Measurements from ENCODE around the gene NALF2.
A peak's percentile ranks its signal among the peaks of the same experiment; 100 is the strongest.

NALF2 gene

DNA sequence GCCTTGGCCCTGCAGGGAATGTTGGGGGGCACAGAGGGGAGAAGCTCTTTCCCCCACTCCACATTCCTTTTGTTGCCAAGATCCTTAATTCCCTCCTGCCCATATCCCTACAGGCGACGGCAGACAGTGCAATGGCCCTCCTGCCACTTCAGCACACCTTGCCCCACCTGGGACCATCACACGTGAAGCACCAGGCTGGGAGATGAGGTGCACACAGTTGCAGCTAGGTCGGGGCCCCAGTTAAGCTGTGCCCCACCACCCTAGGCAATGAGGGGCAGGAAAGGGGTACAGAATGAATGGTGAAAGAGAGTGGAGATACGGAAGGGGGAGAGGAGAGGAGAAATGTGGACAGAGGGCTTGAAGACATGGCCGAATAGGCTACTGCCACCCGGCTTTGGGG lies 26.2 kb downstream of the NALF2 start:
- no peak overlapping the region for H3K4me3 ChIP-seq (replicated peaks; ENCODE audit: low read depth, low read length)
- no peak for DNase-seq (ENCODE audit: low read depth)
- TF ChIP-seq, protein P1, sequence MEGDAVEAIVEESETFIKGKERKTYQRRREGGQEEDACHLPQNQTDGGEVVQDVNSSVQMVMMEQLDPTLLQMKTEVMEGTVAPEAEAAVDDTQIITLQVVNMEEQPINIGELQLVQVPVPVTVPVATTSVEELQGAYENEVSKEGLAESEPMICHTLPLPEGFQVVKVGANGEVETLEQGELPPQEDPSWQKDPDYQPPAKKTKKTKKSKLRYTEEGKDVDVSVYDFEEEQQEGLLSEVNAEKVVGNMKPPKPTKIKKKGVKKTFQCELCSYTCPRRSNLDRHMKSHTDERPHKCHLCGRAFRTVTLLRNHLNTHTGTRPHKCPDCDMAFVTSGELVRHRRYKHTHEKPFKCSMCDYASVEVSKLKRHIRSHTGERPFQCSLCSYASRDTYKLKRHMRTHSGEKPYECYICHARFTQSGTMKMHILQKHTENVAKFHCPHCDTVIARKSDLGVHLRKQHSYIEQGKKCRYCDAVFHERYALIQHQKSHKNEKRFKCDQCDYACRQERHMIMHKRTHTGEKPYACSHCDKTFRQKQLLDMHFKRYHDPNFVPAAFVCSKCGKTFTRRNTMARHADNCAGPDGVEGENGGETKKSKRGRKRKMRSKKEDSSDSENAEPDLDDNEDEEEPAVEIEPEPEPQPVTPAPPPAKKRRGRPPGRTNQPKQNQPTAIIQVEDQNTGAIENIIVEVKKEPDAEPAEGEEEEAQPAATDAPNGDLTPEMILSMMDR (IDR thresholded peaks at IDR 0.05; ENCODE audit: low read length, missing control alignments) = no peak

DNA sequence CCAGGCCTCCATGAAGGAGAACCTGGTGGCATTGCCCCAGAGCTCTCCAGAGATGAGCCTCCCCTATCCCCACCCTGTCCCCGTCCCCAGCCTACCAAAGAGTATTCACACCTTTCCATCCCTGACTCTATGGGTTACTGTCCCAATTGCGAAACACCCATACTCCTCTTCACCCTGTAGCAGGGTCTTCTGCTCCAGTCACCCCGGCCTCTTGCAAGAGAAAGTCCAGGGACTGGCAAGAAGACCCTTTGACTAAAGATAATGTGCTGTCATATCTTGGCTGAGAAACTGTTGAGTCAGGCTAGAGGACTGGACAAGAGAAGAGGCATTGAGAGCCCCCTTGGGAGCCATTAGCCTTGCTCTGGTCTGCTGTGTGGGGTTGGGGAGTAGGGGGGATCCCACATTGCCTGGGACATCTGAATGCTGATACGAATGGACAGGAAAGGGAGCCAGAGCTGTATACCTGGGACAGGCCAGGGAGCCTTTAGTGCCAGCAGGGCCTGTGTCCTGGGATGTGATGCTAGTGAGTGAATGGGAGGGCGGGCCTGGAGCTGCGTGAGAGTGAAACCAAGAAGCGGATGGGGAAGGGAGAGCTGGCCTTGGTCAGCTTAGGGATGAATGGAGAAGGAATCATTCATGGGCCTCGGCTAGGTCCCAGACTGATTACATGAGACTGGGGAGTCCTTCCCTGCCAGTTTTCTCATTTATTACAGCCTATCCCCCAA lies 27.1 kb downstream of the NALF2 start:
- TF ChIP-seq, protein P1 (IDR thresholded peaks at IDR 0.05; ENCODE audit: low read length, missing control alignments) = no peak
- no peak for DNase-seq (ENCODE audit: low read depth)
- H3K4me3 ChIP-seq (replicated peaks; ENCODE audit: low read depth, low read length) = no peak overlapping the region

DNA sequence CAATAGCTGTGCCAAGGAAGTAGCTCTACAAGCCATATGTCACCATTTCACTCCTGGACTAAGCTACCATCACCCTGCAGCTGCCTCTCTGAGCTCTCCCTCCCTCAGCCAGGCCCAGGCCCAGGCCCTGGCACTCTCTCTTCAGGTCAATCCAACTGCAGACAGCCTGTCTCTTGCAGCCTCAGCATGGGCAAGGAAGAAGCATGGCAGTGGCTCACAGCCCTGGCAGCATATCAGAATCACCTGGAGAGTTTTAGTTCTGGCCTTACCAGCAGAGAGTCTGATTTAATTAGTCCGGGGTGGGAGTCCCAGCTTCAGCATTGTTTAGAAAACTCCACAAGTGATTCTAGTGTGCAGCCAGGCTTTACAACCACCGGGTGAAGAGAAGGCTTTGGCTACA lies 31.5 kb downstream of the NALF2 start:
- TF ChIP-seq, protein P1 (IDR thresholded peaks at IDR 0.05; ENCODE audit: low read length, missing control alignments) = no peak
- no peak overlapping the region for H3K4me3 ChIP-seq (replicated peaks; ENCODE audit: low read depth, low read length)
- no peak for DNase-seq (ENCODE audit: low read depth)

DNA sequence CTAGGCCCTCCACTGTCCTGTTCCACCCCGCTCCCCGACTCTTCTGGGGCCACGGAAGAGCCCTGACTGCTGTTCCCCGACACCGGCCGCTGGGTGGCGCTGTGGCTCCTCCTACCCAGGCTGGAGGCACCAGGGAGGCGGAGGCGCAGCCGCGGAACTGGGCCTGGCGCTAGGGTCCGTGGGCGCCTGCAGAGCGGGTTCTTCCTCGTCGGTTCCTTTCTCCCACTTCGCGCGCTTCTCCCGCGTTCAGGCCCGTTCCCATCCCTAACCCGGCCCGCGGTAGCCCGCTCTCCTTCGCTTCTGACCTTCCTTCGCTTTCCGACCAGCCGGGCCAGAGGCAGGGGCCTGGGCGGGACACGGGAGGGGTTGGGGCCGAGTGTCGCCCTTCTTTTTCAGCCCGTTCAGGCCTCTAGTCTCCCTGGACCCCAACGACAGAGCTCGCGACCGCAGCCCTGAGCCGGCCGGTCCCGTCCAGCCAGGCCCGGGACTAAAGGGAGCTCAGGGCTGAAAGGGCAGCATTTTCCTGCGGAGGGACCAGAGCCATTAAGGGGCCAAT lies 34.3 kb downstream of the NALF2 start:
- DNase-seq (ENCODE audit: low read depth) = peak; percentile 72
- TF ChIP-seq, protein P1 (IDR thresholded peaks at IDR 0.05; ENCODE audit: low read length, missing control alignments) = peak; percentile 62
- H3K4me3 ChIP-seq (replicated peaks; ENCODE audit: low read depth, low read length) = peak overlapping the region; percentile 34

GRCh38 chrX:69539437-69539836 lies 35.3 kb downstream of the NALF2 start:
- no peak for DNase-seq (ENCODE audit: low read depth)
- H3K4me3 ChIP-seq (replicated peaks; ENCODE audit: low read depth, low read length) = no peak overlapping the region
- TF ChIP-seq, protein P1 (IDR thresholded peaks at IDR 0.05; ENCODE audit: low read length, missing control alignments) = no peak

- no peak overlapping the region for H3K4me3 ChIP-seq (replicated peaks; ENCODE audit: low read depth, low read length)
- TF ChIP-seq, protein P1 (IDR thresholded peaks at IDR 0.05; ENCODE audit: low read length, missing control alignments) = no peak
- DNase-seq (ENCODE audit: low read depth) = no peak
Measured at GRCh38 chrX:69541956-69542355, 37.8 kb downstream of the NALF2 start.

DNA sequence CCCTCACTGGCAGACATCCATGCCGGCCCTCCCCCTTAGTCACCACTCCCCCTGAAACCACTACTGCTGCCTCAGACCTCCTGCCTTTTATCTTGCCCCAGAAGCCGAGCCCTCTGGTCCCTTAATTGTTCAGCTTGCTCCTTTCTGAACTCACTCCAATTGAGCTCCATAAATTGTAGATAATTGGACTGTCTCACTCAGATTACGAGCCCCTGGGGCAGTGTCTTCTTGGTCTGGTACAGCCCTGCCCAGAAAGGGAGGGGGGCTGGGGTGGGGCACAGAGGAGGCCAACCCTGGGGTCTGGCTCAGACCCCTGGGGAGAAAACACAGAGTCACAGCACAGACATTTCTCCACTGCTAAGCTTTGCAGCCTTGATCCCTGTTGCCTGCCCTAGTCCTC lies 39.4 kb downstream of the NALF2 start:
- TF ChIP-seq, protein P1 (IDR thresholded peaks at IDR 0.05; ENCODE audit: low read length, missing control alignments) = no peak
- no peak for DNase-seq (ENCODE audit: low read depth)
- H3K4me3 ChIP-seq (replicated peaks; ENCODE audit: low read depth, low read length) = no peak overlapping the region

All from fibroblast of pulmonary artery (primary cell).